HS-5 (cell line): ENCODE results near the gene CSH1.
"Not testable (repeated sequence)": the region's sequence is repeated elsewhere in the genome, so short reads cannot be mapped to it uniquely, and the experiment has no call there.

Source experiments
- DNase-seq: peaks from one replicate; pipeline ENCODE4 v3.0.0-alpha.2; 2012; ENCODE audit warnings: low read depth

CSH1 gene

DNA sequence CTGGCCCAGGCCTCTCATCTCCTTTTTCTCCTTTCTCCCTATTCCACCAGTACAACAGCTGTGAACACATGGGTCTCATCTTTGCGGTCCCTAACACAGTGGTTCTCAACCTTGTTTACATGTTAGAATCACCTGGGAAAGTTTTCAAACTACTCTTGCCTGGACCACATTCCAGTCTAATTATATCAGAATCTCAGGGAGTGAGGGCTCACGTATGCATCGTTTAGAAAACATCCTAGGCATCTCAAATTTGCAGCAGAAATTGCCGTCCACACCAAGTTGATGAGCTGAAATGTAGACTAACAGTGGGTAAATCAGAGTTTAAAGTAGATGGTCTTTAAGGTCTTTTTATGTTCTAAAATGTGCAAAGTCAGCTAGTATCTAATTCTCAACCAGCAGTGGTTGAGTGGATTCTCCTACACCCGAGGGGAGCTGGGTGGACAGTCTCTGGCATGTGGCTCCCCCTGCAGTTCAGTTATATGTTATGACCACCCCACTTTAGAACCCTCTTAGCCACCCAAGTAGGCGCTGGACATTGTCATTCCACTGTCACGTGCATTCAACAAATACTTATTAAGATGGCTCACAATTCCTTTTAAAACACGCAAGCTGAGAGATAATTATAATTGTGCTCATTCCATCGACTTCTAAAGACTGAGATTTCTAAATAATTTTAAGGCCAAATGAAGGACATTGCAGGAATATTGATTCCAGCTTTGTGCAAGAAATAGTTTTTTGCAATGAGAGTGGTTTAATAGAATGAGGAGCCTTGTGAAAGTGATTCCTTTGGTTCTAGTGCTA is 26.7 kb downstream of the CSH1 start:
- not testable (repeated sequence) for DNase-seq

DNA sequence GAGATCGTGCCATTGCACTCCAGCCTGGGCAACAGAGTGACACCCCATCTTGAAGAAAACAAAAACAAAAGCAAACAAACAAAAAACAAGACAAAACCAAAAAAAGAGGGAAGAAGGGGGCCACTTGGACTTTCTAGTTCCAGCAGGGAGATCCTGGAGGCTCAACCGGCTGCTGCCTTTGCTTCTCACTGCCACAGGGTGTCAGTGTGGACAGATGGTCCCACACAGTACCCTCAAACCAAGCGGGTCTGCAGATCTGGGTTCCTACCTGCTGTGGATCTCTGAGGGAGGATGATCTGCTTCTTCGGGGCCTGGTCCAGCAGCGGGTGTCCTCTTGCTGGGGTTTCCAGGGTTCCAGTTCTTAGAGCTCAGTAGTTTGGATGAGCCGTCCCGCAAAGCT is 29.7 kb downstream of the CSH1 start:
- not testable (repeated sequence) for DNase-seq

DNA sequence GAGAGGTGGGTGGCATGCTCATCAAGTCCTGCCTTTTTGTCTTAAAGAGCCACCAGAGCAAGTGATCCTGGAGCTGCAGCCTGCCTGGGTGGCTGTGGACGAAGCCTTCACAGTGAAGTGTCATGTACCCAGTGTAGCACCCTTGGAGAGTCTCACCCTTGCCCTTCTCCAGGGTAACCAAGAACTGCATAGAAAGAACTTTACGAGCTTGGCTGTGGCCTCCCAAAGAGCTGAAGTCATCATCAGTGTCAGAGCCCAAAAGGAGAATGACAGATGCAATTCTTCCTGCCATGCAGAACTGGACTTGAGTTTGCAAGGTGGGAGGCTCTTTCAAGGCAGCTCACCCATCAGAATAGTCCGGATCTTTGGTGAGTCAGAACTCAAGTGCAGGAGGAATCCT is 37.1 kb downstream of the CSH1 start:
- no peak for DNase-seq

- DNase-seq = not testable (repeated sequence)
These were observed 39.9 kb downstream of the CSH1 start for GRCh38 chr17:63856425-63856824.

GRCh38 chr17:63855185-63855584 is 41.2 kb downstream of the CSH1 start:
- DNase-seq = no peak

DNA sequence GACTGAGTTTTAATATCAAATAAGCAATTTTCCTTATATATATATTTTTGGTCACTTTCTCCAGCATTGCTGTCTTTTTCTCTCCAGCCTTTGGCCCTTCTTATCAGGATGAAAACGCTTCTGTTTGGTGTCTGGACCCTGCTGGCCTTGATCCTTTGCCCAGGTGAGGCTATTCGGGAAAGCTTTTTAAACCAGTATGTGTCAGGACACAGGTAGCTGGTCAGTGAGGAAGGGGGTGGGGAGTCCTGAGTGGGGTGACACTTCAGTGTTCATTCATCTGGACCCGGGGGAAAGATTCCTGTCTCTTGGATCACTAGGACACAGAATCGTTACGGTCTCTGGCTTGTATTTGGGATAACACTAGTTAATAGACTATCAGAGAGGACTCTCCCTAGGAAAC is 41.7 kb downstream of the CSH1 start:
- no peak for DNase-seq

DNA sequence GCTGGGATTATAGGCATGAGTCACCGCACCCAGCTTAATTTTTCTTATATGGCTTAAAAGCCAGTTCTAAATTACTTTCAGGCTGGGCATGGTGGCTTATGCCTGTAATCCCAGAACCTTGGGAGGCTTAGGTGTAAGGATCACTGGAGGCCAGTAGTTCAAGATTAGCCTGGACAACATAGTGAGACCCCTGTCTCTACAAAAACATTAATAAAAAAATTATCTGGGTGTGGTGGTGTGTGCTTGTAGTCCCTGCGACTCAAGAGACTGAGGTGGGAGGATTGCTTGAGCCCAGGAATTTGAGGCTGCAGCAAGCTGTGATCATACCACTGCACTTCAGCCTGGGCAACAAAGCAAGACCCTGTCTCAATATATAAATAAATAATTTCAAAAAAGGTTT is 43.1 kb downstream of the CSH1 start:
- DNase-seq = no peak

DNA sequence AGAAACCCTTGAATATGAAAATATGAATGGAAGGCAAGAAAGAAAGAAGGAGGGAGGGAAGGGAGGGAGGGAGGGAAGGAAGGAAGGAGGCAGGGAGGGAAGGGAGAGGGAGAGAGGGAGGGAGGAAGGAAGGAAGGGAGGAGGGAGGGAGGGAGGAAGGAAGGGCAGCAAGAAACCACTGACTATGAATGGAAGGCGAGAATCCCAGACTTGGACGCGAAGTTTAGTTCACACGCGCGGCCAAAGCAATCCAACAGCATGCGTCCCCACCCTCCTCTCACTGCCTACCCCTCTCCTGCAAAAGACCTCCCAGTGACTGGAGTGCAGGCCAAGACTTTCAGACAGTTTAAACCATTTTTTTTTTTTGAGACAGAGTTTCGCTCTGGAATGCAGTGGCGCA is 46.0 kb downstream of the CSH1 start:
- no peak for DNase-seq

DNA sequence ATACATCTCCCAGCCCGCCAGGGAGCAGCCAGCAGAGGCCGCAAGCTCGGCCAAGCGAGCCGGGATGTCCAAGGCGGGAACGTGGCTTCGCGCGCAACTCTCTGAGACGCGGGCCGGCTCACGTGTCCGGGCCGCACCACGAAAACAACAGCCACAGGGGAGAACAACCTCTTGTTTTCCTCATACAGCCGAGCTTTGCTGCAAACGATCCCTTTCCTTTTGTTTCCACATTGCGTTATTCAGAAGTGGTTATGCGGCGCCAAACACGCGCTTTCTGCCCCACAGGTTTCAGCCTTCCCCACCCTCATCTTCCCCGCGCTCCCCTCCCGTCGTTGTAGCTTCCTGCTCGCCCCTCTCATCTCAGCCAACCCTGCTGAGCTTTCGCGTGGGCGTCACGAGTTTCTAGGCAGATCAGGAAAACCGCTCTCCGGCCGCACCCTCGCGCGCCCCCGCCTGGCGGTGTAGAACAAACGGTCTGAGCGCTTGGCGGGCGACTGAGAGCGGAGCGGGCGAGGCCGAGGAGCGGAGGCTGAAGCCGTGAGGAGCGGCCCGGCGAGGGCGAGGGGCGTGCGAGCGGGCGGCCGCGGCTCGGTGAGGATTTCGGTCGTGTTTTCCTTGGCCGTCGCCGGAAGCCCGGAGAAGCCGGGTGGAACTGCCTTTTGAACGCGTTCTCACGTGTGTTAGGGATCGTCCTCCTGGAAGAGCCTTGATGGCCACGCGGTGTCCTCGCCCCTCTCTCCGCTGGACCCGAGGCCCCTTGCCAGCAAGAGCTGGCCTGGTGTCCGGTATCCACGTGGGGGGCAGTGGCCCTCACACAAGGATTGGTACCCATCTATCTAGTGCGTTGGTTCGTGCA is 47.3 kb downstream of the CSH1 start:
- peak; percentile 93 for DNase-seq

- DNase-seq = no peak
These were observed 48.7 kb downstream of the CSH1 start for GRCh38 chr17:63847525-63848249.

- no peak for DNase-seq
These were observed 50.9 kb downstream of the CSH1 start for GRCh38 chr17:63845509-63845908.
